Activated naive CD8-positive, alpha-beta T cell treated with anti-CD3 and anti-CD28 coated beads, Interleukin-2, amount 50 U/mL, for 24 hours (primary cell): ENCODE results near the gene ZNF334.

Source experiments
- ATAC-seq: fragments of 150-1000 bp; cut with Tn5 transposase; one replicate; pipeline ENCODE4 v1.10.0; 2021
- DNase-seq: peaks from one replicate; pipeline ENCODE4 v3.0.0; 2021
- H3K27ac Mint-ChIP-seq: one replicate; pipeline ENCODE4 v1.8.0; 2021; ENCODE audit warnings: mild to moderate bottlenecking, mixed read lengths
- H3K27me3 Mint-ChIP-seq: one replicate; pipeline ENCODE4 v1.8.0; 2021; ENCODE audit warnings: mixed read lengths
- H3K36me3 Mint-ChIP-seq: one replicate; pipeline ENCODE4 v1.8.0; 2021; ENCODE audit warnings: low read depth, mixed read lengths
- H3K4me1 Mint-ChIP-seq: one replicate; pipeline ENCODE4 v1.8.0; 2021; ENCODE audit warnings: mixed read lengths
- H3K4me3 Mint-ChIP-seq: one replicate; pipeline ENCODE4 v1.8.0; 2021; ENCODE audit warnings: mild to moderate bottlenecking, moderate library complexity, mixed read lengths
- H3K9me3 Mint-ChIP-seq: one replicate; pipeline ENCODE4 v1.8.0; 2021; ENCODE audit warnings: mixed read lengths

Gene ZNF334

DNA sequence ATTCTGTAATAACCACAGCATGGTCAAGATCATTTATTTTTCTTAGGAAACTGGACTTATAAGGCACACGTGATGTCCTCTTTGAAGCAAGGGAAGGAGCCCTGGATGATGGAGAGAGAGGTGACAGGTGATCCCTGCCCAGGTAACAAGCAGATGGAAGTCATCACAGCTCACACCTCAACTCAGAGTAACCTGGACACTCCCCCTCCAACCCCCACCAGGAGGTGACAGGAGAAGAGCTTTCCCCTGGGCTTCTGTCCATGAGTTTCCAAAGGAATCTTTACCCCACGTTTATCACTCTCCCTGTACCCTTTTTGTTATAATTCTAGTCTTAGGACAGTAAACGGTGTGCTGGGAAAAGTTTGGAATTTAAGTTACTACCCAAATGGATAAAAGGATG lies 28.4 kb downstream of the ZNF334 start:
- DNase-seq (no peak), ATAC-seq (no peak)
- Mint-ChIP-seq H3K9me3 (no peaks in the 10 kb centered on the region), H3K27me3 (peaks cover 43% of the 10 kb centered on the region), H3K4me3 (no peak overlapping the region), H3K36me3 (no peaks in the 10 kb centered on the region), H3K4me1 (no peaks in the 10 kb centered on the region), H3K27ac (no peak overlapping the region)

DNA sequence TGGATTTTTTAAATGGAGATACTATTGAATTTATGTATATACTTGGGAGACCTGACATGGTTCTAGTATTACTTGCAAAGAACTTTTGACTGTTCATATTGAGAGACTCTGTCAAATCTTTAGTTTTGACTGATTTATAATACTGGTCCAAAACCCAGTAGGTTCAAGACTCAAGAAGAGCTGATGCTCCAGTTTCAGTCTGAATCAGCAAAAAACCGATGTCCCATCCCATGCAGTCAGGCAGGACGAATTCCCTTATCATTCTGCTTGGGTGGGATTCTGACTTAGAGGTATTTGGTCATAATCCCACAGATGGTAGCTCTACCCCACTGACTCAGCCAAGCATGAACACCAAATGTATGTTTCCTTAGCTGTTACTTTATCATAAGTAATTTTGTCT lies 29.5 kb downstream of the ZNF334 start:
- ATAC-seq: no peak
- no peaks in the 10 kb centered on the region for H3K9me3 Mint-ChIP-seq
- H3K4me3 Mint-ChIP-seq: no peak overlapping the region

DNA sequence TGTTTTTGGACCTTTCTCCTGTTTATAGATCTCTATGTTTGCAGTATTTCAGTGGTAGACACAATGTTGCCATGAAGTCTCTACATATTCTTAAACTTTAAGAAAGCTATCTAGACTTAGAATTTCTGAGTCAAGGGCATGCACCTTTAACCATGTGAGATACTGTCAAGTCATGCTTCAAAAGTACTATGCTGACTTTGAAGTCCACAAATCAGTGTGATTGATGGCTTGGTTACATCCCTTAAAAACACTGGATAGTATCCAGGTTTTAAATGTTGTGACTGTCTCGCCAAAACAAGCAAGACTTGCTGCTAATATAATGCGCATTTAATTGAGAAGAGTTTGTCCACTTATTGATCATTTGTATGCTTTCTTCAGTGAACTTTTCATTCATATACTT lies 30.5 kb downstream of the ZNF334 start:
- Mint-ChIP-seq H3K9me3 (no peaks in the 10 kb centered on the region), H3K4me1 (no peaks in the 10 kb centered on the region), H3K4me3 (no peak overlapping the region), H3K27me3 (peaks cover 29% of the 10 kb centered on the region), H3K36me3 (no peaks in the 10 kb centered on the region), H3K27ac (no peak overlapping the region)
- DNase-seq (no peak), ATAC-seq (no peak)

More for the DNA sequence above, 29.5 kb downstream of the ZNF334 start:
- Mint-ChIP-seq H3K27me3 (peaks cover 35% of the 10 kb centered on the region), H3K36me3 (no peaks in the 10 kb centered on the region), H3K4me1 (no peaks in the 10 kb centered on the region), H3K27ac (no peak overlapping the region)
- no peak for DNase-seq

- Mint-ChIP-seq H3K27me3 (peaks cover 24% of the 10 kb centered on the region), H3K36me3 (no peaks in the 10 kb centered on the region), H3K27ac (no peak overlapping the region), H3K4me3 (no peak overlapping the region), H3K4me1 (no peaks in the 10 kb centered on the region), H3K9me3 (no peaks in the 10 kb centered on the region)
- ATAC-seq (no peak), DNase-seq (no peak)
Measured at GRCh38 chr20:46477640-46478039, 35.7 kb downstream of the ZNF334 start.

- no peaks in the 10 kb centered on the region for H3K4me1 Mint-ChIP-seq
- peaks cover 28% of the 10 kb centered on the region for H3K27me3 Mint-ChIP-seq
- DNase-seq (no peak), ATAC-seq (no peak)
- H3K27ac Mint-ChIP-seq: no peak overlapping the region
- H3K9me3 Mint-ChIP-seq: no peaks in the 10 kb centered on the region
- no peaks in the 10 kb centered on the region for H3K36me3 Mint-ChIP-seq
- H3K4me3 Mint-ChIP-seq: no peak overlapping the region
Measured at GRCh38 chr20:46477225-46477624, 36.1 kb downstream of the ZNF334 start.

- Mint-ChIP-seq H3K27ac (no peak overlapping the region), H3K4me1 (no peaks in the 10 kb centered on the region), H3K9me3 (no peaks in the 10 kb centered on the region), H3K36me3 (no peaks in the 10 kb centered on the region), H3K4me3 (no peak overlapping the region), H3K27me3 (peaks cover 16% of the 10 kb centered on the region)
- ATAC-seq (no peak), DNase-seq (no peak)
Measured at GRCh38 chr20:46468508-46468907, 44.9 kb downstream of the ZNF334 start.

GRCh38 chr20:46464451-46464850 lies 48.9 kb downstream of the ZNF334 start:
- Mint-ChIP-seq H3K36me3 (no peaks in the 10 kb centered on the region), H3K27ac (no peak overlapping the region), H3K4me1 (no peaks in the 10 kb centered on the region), H3K9me3 (no peaks in the 10 kb centered on the region), H3K27me3 (peaks cover 18% of the 10 kb centered on the region), H3K4me3 (no peak overlapping the region)
- ATAC-seq: no peak
- DNase-seq: no peak

GRCh38 chr20:46463852-46464251 lies 49.5 kb downstream of the ZNF334 start:
- Mint-ChIP-seq H3K4me1 (no peaks in the 10 kb centered on the region), H3K9me3 (no peaks in the 10 kb centered on the region), H3K27ac (no peak overlapping the region), H3K4me3 (no peak overlapping the region), H3K27me3 (peaks cover 24% of the 10 kb centered on the region), H3K36me3 (no peaks in the 10 kb centered on the region)
- ATAC-seq: no peak
- no peak for DNase-seq

GRCh38 chr20:46461808-46462207 lies 51.6 kb downstream of the ZNF334 start:
- no peak for ATAC-seq
- Mint-ChIP-seq H3K36me3 (no peaks in the 10 kb centered on the region), H3K9me3 (peaks cover 4% of the 10 kb centered on the region), H3K4me3 (no peak overlapping the region), H3K27me3 (peaks cover 29% of the 10 kb centered on the region), H3K27ac (no peak overlapping the region), H3K4me1 (no peaks in the 10 kb centered on the region)
- no peak for DNase-seq

DNA sequence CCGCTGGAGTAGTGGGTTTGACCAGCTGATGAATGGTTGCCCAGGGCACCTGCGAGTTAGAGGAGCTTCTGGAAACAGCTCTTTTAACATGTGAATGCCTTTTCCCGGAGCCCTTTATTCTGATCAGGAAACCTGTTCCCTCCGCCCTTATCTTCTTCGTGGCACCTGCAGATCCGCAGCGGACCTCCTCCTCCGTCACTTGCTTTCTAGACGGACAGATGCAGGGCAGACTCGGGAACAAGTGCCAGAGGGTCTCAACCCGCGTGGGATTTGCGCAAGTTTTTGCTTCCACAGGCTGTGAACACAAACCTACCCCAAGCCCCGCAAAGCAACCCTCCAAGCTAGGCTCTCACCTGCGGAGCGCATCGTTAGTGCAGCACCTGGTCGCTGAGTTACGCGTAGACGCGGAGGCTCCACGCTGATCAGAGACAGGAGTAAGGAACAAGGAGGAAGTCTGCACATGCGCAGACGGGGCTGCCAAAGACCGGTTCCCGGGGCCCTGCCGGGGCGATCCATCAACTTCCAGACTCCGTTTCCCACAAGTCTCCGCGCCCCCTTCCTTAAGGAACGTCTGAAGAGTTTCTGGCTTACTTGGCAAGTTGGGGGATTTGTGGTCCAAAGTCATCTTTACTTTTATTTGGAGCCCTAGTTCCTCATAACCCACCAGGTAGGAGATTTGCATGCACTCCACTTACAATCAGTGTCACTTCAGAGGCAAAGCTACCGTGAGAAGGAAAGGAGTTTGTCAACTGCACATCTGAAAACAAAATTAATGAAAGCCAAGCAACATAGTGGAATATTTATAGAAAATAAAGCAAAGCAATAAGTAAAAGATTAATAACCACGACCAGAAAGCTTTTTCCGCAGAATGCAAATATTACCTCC lies 54.3 kb downstream of the ZNF334 start:
- Mint-ChIP-seq H3K4me3 (no peak overlapping the region), H3K27ac (no peak overlapping the region), H3K36me3 (peaks cover 7% of the 10 kb centered on the region), H3K9me3 (peaks cover 22% of the 10 kb centered on the region), H3K4me1 (no peaks in the 10 kb centered on the region), H3K27me3 (peaks cover 43% of the 10 kb centered on the region)
- DNase-seq: peak; percentile 10
- no peak for ATAC-seq

GRCh38 chr20:46456255-46457028 lies 56.9 kb downstream of the ZNF334 start:
- Mint-ChIP-seq H3K4me3 (no peak overlapping the region), H3K27me3 (peaks cover 41% of the 10 kb centered on the region), H3K27ac (no peak overlapping the region), H3K36me3 (peaks cover 7% of the 10 kb centered on the region), H3K4me1 (no peaks in the 10 kb centered on the region), H3K9me3 (peaks cover 22% of the 10 kb centered on the region)
- no peak for ATAC-seq
- no peak for DNase-seq

DNA sequence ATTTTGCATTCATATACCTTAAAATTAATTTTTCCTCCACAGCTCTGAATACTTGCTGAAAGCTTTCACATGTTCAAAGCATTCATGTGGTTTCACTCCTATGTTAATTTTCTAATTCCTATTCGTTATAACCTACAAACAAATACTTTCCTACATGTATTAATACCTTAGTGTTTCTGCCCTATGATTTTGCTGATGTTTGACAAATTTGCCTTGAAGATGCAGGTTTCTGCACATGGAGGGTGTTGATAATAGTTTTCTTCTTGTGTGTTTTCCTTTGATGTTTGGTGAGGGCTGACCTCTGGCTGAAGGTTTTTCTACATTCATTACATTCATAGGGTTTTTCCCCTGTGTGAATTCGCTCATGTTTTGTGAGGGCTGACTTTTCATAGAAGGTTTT lies 57.6 kb downstream of the ZNF334 start:
- H3K36me3 Mint-ChIP-seq: peaks cover 7% of the 10 kb centered on the region

More for the DNA sequence above, 57.6 kb downstream of the ZNF334 start:
- Mint-ChIP-seq H3K27me3 (peaks cover 42% of the 10 kb centered on the region), H3K27ac (no peak overlapping the region), H3K4me1 (no peaks in the 10 kb centered on the region), H3K9me3 (peaks cover 22% of the 10 kb centered on the region), H3K4me3 (no peak overlapping the region)
- no peak for ATAC-seq
- DNase-seq: no peak
